Fibroblast of lung (primary cell): Measurements from ENCODE around the gene NXPE3.

Experiments
- EZH2 ChIP-seq: IDR thresholded peaks from 2 replicates; pipeline ENCODE4 v1.5.1; 2012; ENCODE audit warnings: low read length, control low read depth, mild to moderate bottlenecking; ENCODE audit errors: missing control alignments
- TF ChIP-seq, protein P1 (sequence below), 2 donors: IDR thresholded peaks in 1 of 2; conservative IDR thresholded peaks in 1 of 2; 1 replicate in 1 of 2; 2 replicates in 1 of 2; pipeline ENCODE4 v1.5.1; 2011 to 2012; ENCODE audit warnings: low read length in 2 of 2, control low read depth in 1 of 2, inconsistent platforms in 1 of 2, low read depth in 1 of 2, mild to moderate bottlenecking in 1 of 2

DNA sequence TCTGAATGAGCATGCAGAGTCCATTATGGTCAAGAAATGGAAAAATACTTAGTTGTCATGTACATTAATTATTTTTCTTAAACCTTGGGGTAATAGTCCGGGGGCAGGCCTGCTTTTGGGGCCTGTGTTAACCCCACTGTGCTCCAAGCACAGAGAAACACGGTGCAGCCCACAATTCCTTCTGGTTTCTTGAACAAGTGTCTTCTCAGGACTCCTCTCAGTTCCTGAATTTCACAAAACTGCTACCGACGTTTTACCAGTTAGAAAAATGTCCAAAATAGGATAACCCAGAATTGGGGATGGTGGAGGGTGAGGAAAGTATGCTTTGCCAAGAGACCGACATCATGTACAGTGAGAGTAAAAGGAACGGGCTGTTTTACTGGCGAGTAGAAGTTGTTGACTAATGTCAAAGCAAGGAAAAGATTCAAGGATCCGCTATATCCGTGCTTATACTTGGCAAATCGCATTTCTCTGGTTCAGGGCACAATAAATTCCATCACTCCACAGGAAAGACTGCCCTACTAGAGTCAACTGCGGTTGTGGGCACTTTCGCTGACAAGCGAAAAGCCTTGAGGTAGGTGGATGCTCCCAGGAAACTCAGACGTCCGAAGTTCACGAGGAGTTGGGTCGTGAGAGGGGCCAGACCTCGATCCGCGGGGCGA is 495 bp upstream of the NXPE3 start:
- TF ChIP-seq, protein P1, sequence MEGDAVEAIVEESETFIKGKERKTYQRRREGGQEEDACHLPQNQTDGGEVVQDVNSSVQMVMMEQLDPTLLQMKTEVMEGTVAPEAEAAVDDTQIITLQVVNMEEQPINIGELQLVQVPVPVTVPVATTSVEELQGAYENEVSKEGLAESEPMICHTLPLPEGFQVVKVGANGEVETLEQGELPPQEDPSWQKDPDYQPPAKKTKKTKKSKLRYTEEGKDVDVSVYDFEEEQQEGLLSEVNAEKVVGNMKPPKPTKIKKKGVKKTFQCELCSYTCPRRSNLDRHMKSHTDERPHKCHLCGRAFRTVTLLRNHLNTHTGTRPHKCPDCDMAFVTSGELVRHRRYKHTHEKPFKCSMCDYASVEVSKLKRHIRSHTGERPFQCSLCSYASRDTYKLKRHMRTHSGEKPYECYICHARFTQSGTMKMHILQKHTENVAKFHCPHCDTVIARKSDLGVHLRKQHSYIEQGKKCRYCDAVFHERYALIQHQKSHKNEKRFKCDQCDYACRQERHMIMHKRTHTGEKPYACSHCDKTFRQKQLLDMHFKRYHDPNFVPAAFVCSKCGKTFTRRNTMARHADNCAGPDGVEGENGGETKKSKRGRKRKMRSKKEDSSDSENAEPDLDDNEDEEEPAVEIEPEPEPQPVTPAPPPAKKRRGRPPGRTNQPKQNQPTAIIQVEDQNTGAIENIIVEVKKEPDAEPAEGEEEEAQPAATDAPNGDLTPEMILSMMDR (conservative IDR thresholded peaks at IDR 0.05 in 1 of 2, IDR thresholded peaks at IDR 0.05 in 1 of 2; ENCODE audit: low read depth in 1 of 2, low read length in 2 of 2), result no peak
- TF ChIP-seq EZH2, result no peak
